Mesenchymal stem cell (in vitro differentiated cells and primary cell): Measurements from ENCODE around the gene ICAM1.

Source experiments
- DNase-seq: peaks from one replicate; pipeline ENCODE4 v3.0.0-alpha.2; 2013
- H2AFZ ChIP-seq: one replicate; pipeline ENCODE4 v1.6.1; 2013; ENCODE audit warnings: low read depth, mild to moderate bottlenecking, control low read depth, inconsistent platforms, low read length, moderate library complexity
- H2AK5ac ChIP-seq: 2 replicates; pipeline ENCODE4 v1.6.1; 2013; ENCODE audit warnings: low read length, moderate library complexity, mild to moderate bottlenecking, inconsistent platforms; ENCODE audit not compliant: severe bottlenecking
- H2BK120ac ChIP-seq: one replicate; pipeline ENCODE4 v1.6.1; 2013; ENCODE audit warnings: low read depth, mild to moderate bottlenecking, inconsistent platforms, low read length, moderate library complexity
- H2BK12ac ChIP-seq, 2 experiments: one replicate each; pipeline ENCODE4 v1.6.1; 2013; ENCODE audit warnings: inconsistent platforms in 2 of 2, low read length in 2 of 2, mild to moderate bottlenecking in 2 of 2, moderate library complexity in 2 of 2, control low read depth in 1 of 2
- H2BK15ac ChIP-seq: one replicate; pipeline ENCODE4 v1.6.1; 2013; ENCODE audit warnings: mild to moderate bottlenecking, low read depth, inconsistent platforms; ENCODE audit not compliant: poor library complexity, severe bottlenecking
- H2BK5ac ChIP-seq: 2 replicates; pipeline ENCODE4 v1.6.1; 2013; ENCODE audit warnings: low read depth, mild to moderate bottlenecking, low read length, control low read depth, inconsistent platforms; ENCODE audit not compliant: poor library complexity, severe bottlenecking
- H3K14ac ChIP-seq, 2 experiments: one replicate each; pipeline ENCODE4 v1.6.1; 2013; ENCODE audit warnings: inconsistent platforms in 2 of 2, low read length in 2 of 2, control low read depth in 1 of 2, mild to moderate bottlenecking in 1 of 2, moderate library complexity in 1 of 2
- H3K18ac ChIP-seq, 2 experiments: one replicate each; pipeline ENCODE4 v1.6.1; 2013; ENCODE audit warnings: inconsistent platforms in 2 of 2, low read length in 2 of 2, control low read depth in 1 of 2, low read depth in 1 of 2, mild to moderate bottlenecking in 1 of 2
- H3K23ac ChIP-seq, 2 experiments: one replicate each; pipeline ENCODE4 v1.6.1; 2013; ENCODE audit warnings: inconsistent platforms in 2 of 2, low read length in 2 of 2, mild to moderate bottlenecking in 2 of 2, moderate library complexity in 2 of 2, control low read depth in 1 of 2
- H3K27ac ChIP-seq: 2 replicates; pipeline ENCODE4 v1.5.1; 2013; ENCODE audit warnings: mild to moderate bottlenecking, moderate library complexity, low read length, control low read depth, inconsistent platforms; ENCODE audit not compliant: poor library complexity, severe bottlenecking
- H3K27me3 ChIP-seq, 2 experiments: 2 replicates each; pipeline versions ENCODE4 v1.6.1 to v1.7.0; 2013; ENCODE audit warnings: low read length in 2 of 2, mild to moderate bottlenecking in 2 of 2, moderate library complexity in 2 of 2, control low read depth in 1 of 2, inconsistent platforms in 1 of 2; ENCODE audit not compliant: control insufficient read depth in 1 of 2, insufficient read depth in 1 of 2
- H3K36me3 ChIP-seq, 2 experiments: 2 replicates each; pipeline versions ENCODE4 v1.6.1 to v1.7.0; 2013; ENCODE audit warnings: low read length in 2 of 2, control low read depth in 1 of 2, inconsistent platforms in 1 of 2, low read depth in 1 of 2, mild to moderate bottlenecking in 1 of 2; ENCODE audit not compliant: insufficient read depth in 2 of 2, control insufficient read depth in 1 of 2
- H3K4ac ChIP-seq, 2 experiments: one replicate each; pipeline ENCODE4 v1.6.1; 2013; ENCODE audit warnings: inconsistent platforms in 2 of 2, low read length in 2 of 2, mild to moderate bottlenecking in 2 of 2, moderate library complexity in 2 of 2, control low read depth in 1 of 2, low read depth in 1 of 2
- H3K4me1 ChIP-seq: 2 replicates; pipeline ENCODE4 v1.6.1; 2013; ENCODE audit warnings: low read depth, low read length, control low read depth; ENCODE audit not compliant: control insufficient read depth, insufficient read depth
- H3K4me2 ChIP-seq: 2 replicates; pipeline ENCODE4 v1.6.1; 2013; ENCODE audit warnings: low read length, mild to moderate bottlenecking, inconsistent platforms; ENCODE audit not compliant: poor library complexity, severe bottlenecking
- H3K4me3 ChIP-seq, 2 experiments: 2 replicates each; pipeline versions ENCODE4 v1.5.1 to v1.7.0; 2013; ENCODE audit warnings: low read length in 2 of 2, mild to moderate bottlenecking in 2 of 2, control low read depth in 1 of 2, low read depth in 1 of 2; ENCODE audit not compliant: insufficient read depth in 1 of 2
- H3K79me1 ChIP-seq: replicated peaks from 2 replicates; pipeline ENCODE4 v1.6.1; 2013; ENCODE audit warnings: mild to moderate bottlenecking, control low read depth, low read length, inconsistent platforms; ENCODE audit not compliant: poor library complexity, severe bottlenecking
- H3K9ac ChIP-seq: 2 replicates; pipeline ENCODE4 v1.7.0; 2013; ENCODE audit warnings: mild to moderate bottlenecking, low read length, moderate library complexity
- H3K9me3 ChIP-seq: 2 replicates; pipeline ENCODE4 v1.7.0; 2013; ENCODE audit warnings: mild to moderate bottlenecking, low read length; ENCODE audit not compliant: control insufficient read depth
- H4K8ac ChIP-seq: one replicate; pipeline ENCODE4 v1.6.1; 2013; ENCODE audit warnings: inconsistent platforms, mild to moderate bottlenecking, low read length, moderate library complexity
- H4K91ac ChIP-seq: one replicate; pipeline ENCODE4 v1.6.1; 2013; ENCODE audit warnings: mild to moderate bottlenecking, low read length, inconsistent platforms
- WGBS: methylation state at CpG from one replicate; pipeline ENCODE4 v1.1.7; 2013; ENCODE audit warnings: mixed read lengths; 5-methylcytosine and 5-hydroxymethylcytosine counted together

ICAM1 gene

GRCh38 chr19:10254244-10254643 lies 16.7 kb upstream of the ICAM1 start:
- WGBS, result 100% methylated on average over 3 of the region's 3 CpGs
- Histone ChIP-seq H3K18ac (no peak overlapping the region), H3K4ac (no peak overlapping the region), H3K79me1 (peaks cover 31% of the 10 kb centered on the region), H3K27me3 (no peaks in the 10 kb centered on the region), H3K4me3 (no peak overlapping the region), H2BK15ac (no peak overlapping the region), H4K8ac (no peak overlapping the region), H2AFZ (no peak overlapping the region), H3K14ac (no peak overlapping the region), H3K9ac (no peak overlapping the region), H2BK5ac (no peak overlapping the region), H3K36me3 (peaks cover 43 to 49% of the 10 kb centered on the region in 2 experiments), H4K91ac (no peak overlapping the region), H2BK12ac (no peak overlapping the region), H3K23ac (no peak overlapping the region), H3K27ac (no peak overlapping the region), H3K4me1 (peaks cover 8% of the 10 kb centered on the region), H3K4me2 (no peak overlapping the region), H3K9me3 (no peaks in the 10 kb centered on the region), H2BK120ac (no peak overlapping the region), H2AK5ac (no peak overlapping the region)
- no peak for DNase-seq

GRCh38 chr19:10255358-10255757 lies 15.6 kb upstream of the ICAM1 start:
- Histone ChIP-seq H3K27me3 (no peaks in the 10 kb centered on the region), H3K9ac (no peak overlapping the region), H4K91ac (no peak overlapping the region), H4K8ac (no peak overlapping the region), H2AK5ac (no peak overlapping the region), H2BK120ac (no peak overlapping the region), H2BK12ac (no peak overlapping the region), H3K4me2 (no peak overlapping the region), H3K4me1 (peaks cover 15% of the 10 kb centered on the region), H3K27ac (no peak overlapping the region), H3K23ac (no peak overlapping the region), H2AFZ (no peak overlapping the region), H2BK15ac (no peak overlapping the region), H3K79me1 (peaks cover 31% of the 10 kb centered on the region), H2BK5ac (no peak overlapping the region), H3K14ac (no peak overlapping the region), H3K4me3 (no peak overlapping the region), H3K18ac (no peak overlapping the region), H3K4ac (no peak overlapping the region), H3K36me3 (peaks cover 51 to 59% of the 10 kb centered on the region in 2 experiments), H3K9me3 (no peaks in the 10 kb centered on the region)
- WGBS, result 98% methylated on average over 2 of the region's 2 CpGs
- DNase-seq, result no peak

- WGBS, result 94% methylated on average over 18 of the region's 18 CpGs
- no peaks in the 10 kb centered on the region for H3K9me3 ChIP-seq
- no peak for DNase-seq
- H4K8ac ChIP-seq, result peak overlapping the region; percentile 38
- no peak overlapping the region for H2AK5ac ChIP-seq
- no peak overlapping the region for H2AFZ ChIP-seq
- H2BK120ac ChIP-seq, result no peak overlapping the region
- H3K27me3 ChIP-seq, result no peaks in the 10 kb centered on the region
- no peak overlapping the region for H2BK5ac ChIP-seq
- H3K9ac ChIP-seq, result no peak overlapping the region
- no peak overlapping the region for H2BK12ac ChIP-seq
- H2BK15ac ChIP-seq, result no peak overlapping the region
- no peak overlapping the region for H3K14ac ChIP-seq
- H3K23ac ChIP-seq, result no peak overlapping the region
- H3K4ac ChIP-seq, result no peak overlapping the region
- H3K4me3 ChIP-seq, result no peak overlapping the region
- no peak overlapping the region for H3K27ac ChIP-seq
- H3K36me3 ChIP-seq, result peaks cover 52 to 59% of the 10 kb centered on the region in 2 experiments
- peaks cover 13% of the 10 kb centered on the region for H3K4me1 ChIP-seq
- H3K18ac ChIP-seq, result no peak overlapping the region
- H3K4me2 ChIP-seq, result no peak overlapping the region
- H3K79me1 ChIP-seq, result peaks cover 26% of the 10 kb centered on the region
- no peak overlapping the region for H4K91ac ChIP-seq
These were observed 14.4 kb upstream of the ICAM1 start for GRCh38 chr19:10256551-10256950.

GRCh38 chr19:10256970-10257615 lies 13.8 kb upstream of the ICAM1 start:
- no peak overlapping the region for H3K4ac ChIP-seq
- H3K9ac ChIP-seq, result no peak overlapping the region
- H2BK15ac ChIP-seq, result no peak overlapping the region
- H3K18ac ChIP-seq, result no peak overlapping the region
- no peak overlapping the region for H3K23ac ChIP-seq
- no peak overlapping the region for H4K91ac ChIP-seq
- H3K4me2 ChIP-seq, result no peak overlapping the region
- no peak overlapping the region for H3K14ac ChIP-seq
- H2AK5ac ChIP-seq, result no peak overlapping the region
- no peaks in the 10 kb centered on the region for H3K9me3 ChIP-seq
- H3K27ac ChIP-seq, result no peak overlapping the region
- 95% methylated on average over 9 of the region's 9 CpGs for WGBS
- no peak overlapping the region for H2AFZ ChIP-seq
- H2BK5ac ChIP-seq, result no peak overlapping the region
- peaks cover 26% of the 10 kb centered on the region for H3K79me1 ChIP-seq
- H4K8ac ChIP-seq, result no peak overlapping the region
- H2BK120ac ChIP-seq, result no peak overlapping the region
- H3K4me3 ChIP-seq, result no peak overlapping the region
- peaks cover 52 to 59% of the 10 kb centered on the region in 2 experiments for H3K36me3 ChIP-seq
- H3K4me1 ChIP-seq, result peaks cover 14% of the 10 kb centered on the region
- DNase-seq, result no peak
- H2BK12ac ChIP-seq, result no peak overlapping the region
- H3K27me3 ChIP-seq, result no peaks in the 10 kb centered on the region
